GM13976 (cell line): ENCODE measurements around the gene ASPM.

Source experiments
- DNase-seq: peaks from one replicate; pipeline ENCODE4 v3.0.0; 2012; ENCODE audit warnings: low spot score
- CTCF ChIP-seq: IDR thresholded peaks from 2 replicates; pipeline ENCODE4 v1.5.1; 2012; ENCODE audit warnings: borderline replicate concordance, mild to moderate bottlenecking; ENCODE audit not compliant: insufficient read depth; ENCODE audit errors: extremely low read depth, missing control alignments, control extremely low read depth
- in situ Hi-C: fragments of 300-500 bp; cut with MboI; formaldehyde crosslinking; loops from one replicate; pipeline ENCODE4 v1.12.0; 2022; ENCODE audit warnings: low sequenced_read_pairs, mixed read lengths, inconsistent platforms; ENCODE audit not compliant: unreplicated experiment

ASPM gene

GRCh38 chr1:197149340-197149739 lies 2.9 kb upstream of the ASPM start:
- no peak for TF ChIP-seq CTCF
- in situ Hi-C loops = no loop called here

GRCh38 chr1:197145446-197146024 lies 934 bp downstream of the ASPM start:
- in situ Hi-C loops = no loop called here
- DNase-seq = no peak

More at GRCh38 chr1:197149340-197149739, 2.9 kb upstream of the ASPM start:
- DNase-seq = no peak

GRCh38 chr1:197144570-197145325 lies 1.7 kb downstream of the ASPM start:
- in situ Hi-C loops = no loop called here
- DNase-seq = no peak
- no peak for TF ChIP-seq CTCF

More at GRCh38 chr1:197145446-197146024, 934 bp downstream of the ASPM start:
- TF ChIP-seq CTCF = no peak

GRCh38 chr1:197143276-197143675 lies 3.2 kb downstream of the ASPM start:
- in situ Hi-C loops = no loop called here
- no peak for DNase-seq
- TF ChIP-seq CTCF = no peak

- no peak for DNase-seq
- in situ Hi-C loops = no loop called here
- no peak for TF ChIP-seq CTCF
These were observed 4.9 kb downstream of the ASPM start for GRCh38 chr1:197141575-197141974.

GRCh38 chr1:197140121-197140520 lies 6.3 kb downstream of the ASPM start:
- no peak for DNase-seq
- no peak for TF ChIP-seq CTCF
- in situ Hi-C loops = no loop called here
